NCI-H526 (cell line): ENCODE measurements around the gene DOP1B.

Experiments used
- DNase-seq, 2 experiments: peaks; one replicate each; lab custom pipeline; 2025; lab: John Stamatoyannopoulos, UW

Gene DOP1B

GRCh38 chr21:36202726-36203602 is 46.3 kb downstream of the DOP1B start:
- DNase-seq, result no peak

- DNase-seq, result no peak
Observed at GRCh38 chr21:36203603-36203889, 46.9 kb downstream of the DOP1B start.

DNA sequence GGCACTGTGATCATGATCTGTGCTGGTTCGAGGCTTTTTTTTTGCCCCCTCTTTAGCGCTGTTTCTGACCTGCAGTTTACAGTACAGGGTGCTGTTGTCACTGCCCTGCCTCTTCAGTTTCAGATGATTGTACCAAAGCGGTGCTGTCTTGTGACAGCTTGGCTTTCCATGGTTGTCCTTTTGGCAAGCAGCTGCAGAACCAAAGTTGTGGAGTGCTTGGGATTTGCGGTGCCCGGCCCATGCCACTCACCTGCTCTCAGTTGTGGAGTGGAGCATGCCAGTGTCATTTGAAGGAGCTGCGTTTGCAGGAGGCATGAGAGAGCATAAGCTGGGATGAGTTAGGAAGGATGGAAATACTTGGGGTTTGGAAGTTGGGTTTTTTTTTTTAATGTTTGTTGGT is 48.4 kb downstream of the DOP1B start:
- DNase-seq, result no peak

DNA sequence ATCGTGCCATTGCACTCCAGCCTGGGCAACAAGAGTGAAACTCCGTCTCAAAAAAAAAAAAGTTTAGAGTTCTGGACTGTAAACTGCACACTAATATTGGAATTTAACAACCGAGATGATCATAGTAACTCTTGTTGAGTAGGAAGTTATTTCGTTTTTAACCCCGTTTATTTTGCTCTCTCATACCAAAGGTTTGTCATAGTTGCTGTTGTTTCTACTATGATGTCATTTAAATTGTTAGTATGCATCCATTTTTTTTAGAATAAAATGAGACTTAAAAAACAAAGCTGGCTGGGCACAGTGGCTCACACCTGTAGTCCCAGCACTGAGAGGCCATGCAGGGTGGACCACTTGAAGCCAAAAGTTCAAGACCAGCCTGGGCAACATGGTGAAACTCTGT is 49.3 kb downstream of the DOP1B start:
- DNase-seq, result no peak
